Measurements from ENCODE around the gene NTSR1. TPM values are rescaled to one million over a fixed set of nuclear protein-coding genes. Genes with fewer than 3 reads are reported as not detected.

Gene NTSR1
- total RNA-seq, 1 experiment from 2014 or later, result 44.1 TPM

GRCh38 chr20:62699741-62700140 lies 8.9 kb upstream of the NTSR1 start:
- Histone ChIP-seq H3K27ac (ENCODE audit: low read length) (no peak overlapping the region), H3K27me3 (ENCODE audit: control insufficient read depth, insufficient read depth, low read length) (no peaks in the 10 kb centered on the region), H3K36me3 (ENCODE audit: control insufficient read depth, insufficient read depth, low read length) (no peaks in the 10 kb centered on the region), H3K4me1 (ENCODE audit: control insufficient read depth, insufficient read depth, low read length) (peaks cover 38% of the 10 kb centered on the region), H3K4me3 (ENCODE audit: low read depth in 2 of 2, low read length in 2 of 2) (no peak overlapping the region), H3K9me3 (ENCODE audit: control insufficient read depth, insufficient read depth, low read depth, low read length) (no peaks in the 10 kb centered on the region)
- no peak for DNase-seq (ENCODE audit: low read depth, low spot score)
- TF ChIP-seq SIN3A (IDR thresholded peaks at IDR 0.05; ENCODE audit: borderline replicate concordance, insufficient read depth, low read depth, low read length), result no peak
- TF ChIP-seq CTCF (IDR thresholded peaks at IDR 0.05), result no peak
- TF ChIP-seq TCF7L2 (IDR thresholded peaks at IDR 0.05; ENCODE audit: low read depth, low read length), result no peak
- TF ChIP-seq REST (IDR thresholded peaks at IDR 0.05; ENCODE audit: insufficient read depth in 1 of 2, low read depth in 2 of 2, low read length in 1 of 2), result no peak
- no peak for TF ChIP-seq POLR2AphosphoS5 (IDR thresholded peaks at IDR 0.05; ENCODE audit: low read depth, low read length)
- intact Hi-C loops (cut with micrococcal nuclease; ENCODE audit: unreplicated experiment) (loop anchor here (5.0 kb wide), 1 partner anchor 32 kb away; no protein-coding TSS in a partner anchor), in situ Hi-C loops (cut with HindIII; ENCODE audit: low pct_unique_long_range_greater_than_20kb, low sequenced_read_pairs) (no loop called here)
- no peak for ATAC-seq
- no TSS peak for BruUV-seq (replicated peaks)
- ChIA-PET POLR2A (no interaction called here), CTCF (interaction anchor here (0.5 kb wide), 1 partner anchor 9 kb away, joined by 4 read pairs; no protein-coding TSS in a partner anchor)

GRCh38 chr20:62700261-62700930 lies 8.2 kb upstream of the NTSR1 start:
- TF ChIP-seq TCF7L2 (IDR thresholded peaks at IDR 0.05; ENCODE audit: low read depth, low read length) (no peak), REST (IDR thresholded peaks at IDR 0.05; ENCODE audit: insufficient read depth in 1 of 2, low read depth in 2 of 2, low read length in 1 of 2) (no peak), POLR2AphosphoS5 (IDR thresholded peaks at IDR 0.05; ENCODE audit: low read depth, low read length) (no peak), CTCF (IDR thresholded peaks at IDR 0.05) (no peak), SIN3A (IDR thresholded peaks at IDR 0.05; ENCODE audit: borderline replicate concordance, insufficient read depth, low read depth, low read length) (no peak)
- ATAC-seq (no peak), DNase-seq (ENCODE audit: low read depth, low spot score) (no peak)
- intact Hi-C loops (cut with micrococcal nuclease; ENCODE audit: unreplicated experiment), result loop anchor here (5.0 kb wide), 1 partner anchor 33 kb away; no protein-coding TSS in a partner anchor
- no TSS peak for BruUV-seq (replicated peaks)
- Histone ChIP-seq H3K9me3 (ENCODE audit: control insufficient read depth, insufficient read depth, low read depth, low read length) (no peaks in the 10 kb centered on the region), H3K4me1 (ENCODE audit: control insufficient read depth, insufficient read depth, low read length) (peaks cover 45% of the 10 kb centered on the region), H3K27ac (ENCODE audit: low read length) (no peak overlapping the region), H3K4me3 (ENCODE audit: low read depth in 2 of 2, low read length in 2 of 2) (no peak overlapping the region), H3K36me3 (ENCODE audit: control insufficient read depth, insufficient read depth, low read length) (no peaks in the 10 kb centered on the region), H3K27me3 (ENCODE audit: control insufficient read depth, insufficient read depth, low read length) (no peaks in the 10 kb centered on the region)
- ChIA-PET POLR2A (interaction anchor here (1.2 kb wide), 1 partner anchor 65 kb away, joined by 3 read pairs; no protein-coding TSS in a partner anchor), CTCF (interaction anchor here (0.6 kb wide), 1 partner anchor 94 kb away, joined by 3 read pairs; no protein-coding TSS in a partner anchor)
- in situ Hi-C loops (cut with HindIII; ENCODE audit: low pct_unique_long_range_greater_than_20kb, low sequenced_read_pairs), result no loop called here

Data from Panc1 (cell line).